HG03135 (cell line): ENCODE data around the gene HP.
"Not testable (repeated sequence)": the region's sequence is repeated elsewhere in the genome, so short reads cannot be mapped to it uniquely, and the experiment has no call there.

Source experiments
- ATAC-seq: cut with Tn5 transposase; IDR thresholded peaks from one replicate; pipeline ENCODE4 v1.9.1; 2021; ENCODE audit warnings: mild to moderate bottlenecking, moderate library complexity; ENCODE audit not compliant: unreplicated experiment

HP gene, protein sequence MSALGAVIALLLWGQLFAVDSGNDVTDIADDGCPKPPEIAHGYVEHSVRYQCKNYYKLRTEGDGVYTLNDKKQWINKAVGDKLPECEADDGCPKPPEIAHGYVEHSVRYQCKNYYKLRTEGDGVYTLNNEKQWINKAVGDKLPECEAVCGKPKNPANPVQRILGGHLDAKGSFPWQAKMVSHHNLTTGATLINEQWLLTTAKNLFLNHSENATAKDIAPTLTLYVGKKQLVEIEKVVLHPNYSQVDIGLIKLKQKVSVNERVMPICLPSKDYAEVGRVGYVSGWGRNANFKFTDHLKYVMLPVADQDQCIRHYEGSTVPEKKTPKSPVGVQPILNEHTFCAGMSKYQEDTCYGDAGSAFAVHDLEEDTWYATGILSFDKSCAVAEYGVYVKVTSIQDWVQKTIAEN

GRCh38 chr16:72054254-72054847 is at the start of gene HP:
Gene HP, plus strand, starts transcription at chr16:72054505. Its CDS starts 148 bp downstream, at chr16:72054653.
- ATAC-seq = not testable (repeated sequence)

GRCh38 chr16:72008065-72008423 is 46.3 kb upstream of the HP start:
- not testable (repeated sequence) for ATAC-seq

DNA sequence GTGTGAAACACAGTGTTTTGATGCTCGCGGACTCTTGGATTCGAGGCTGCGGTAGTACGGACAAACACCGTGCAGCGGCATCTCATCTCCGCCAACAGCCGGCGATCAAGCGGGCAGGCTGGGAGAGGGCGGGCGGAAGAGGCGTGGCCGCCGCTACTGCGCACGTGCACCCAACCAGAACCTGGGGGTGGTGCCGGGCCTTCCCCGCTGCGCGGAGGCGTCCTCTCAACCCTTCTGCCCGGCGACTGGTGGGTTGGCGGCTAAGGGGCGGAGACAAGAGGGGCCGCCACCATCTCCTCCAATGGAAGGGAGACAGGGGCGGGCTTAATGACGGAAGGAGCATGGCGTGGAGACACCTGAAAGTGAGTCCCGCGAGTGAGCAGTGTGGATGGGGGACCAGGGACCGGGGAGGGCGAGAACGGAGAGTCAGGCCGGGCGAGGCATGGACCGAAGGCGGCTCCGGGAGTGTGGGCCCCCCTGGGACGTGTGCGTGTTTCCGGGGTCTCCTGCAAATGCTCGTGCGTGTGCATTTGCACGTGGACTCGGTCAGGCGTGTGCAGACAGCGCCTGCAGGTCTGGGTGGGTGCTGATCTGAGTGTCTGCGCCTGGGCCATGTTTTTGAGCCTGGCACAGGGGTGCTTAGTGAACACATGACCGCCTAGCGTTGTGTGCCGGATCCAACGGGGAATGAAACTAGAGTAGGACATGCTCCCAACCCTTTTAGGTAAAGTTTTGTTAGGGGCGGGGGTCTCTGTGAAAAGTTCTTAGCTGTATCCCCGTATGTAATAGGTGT is 45.7 kb upstream of the HP start, which contains the start of gene DHODH:
DHODH (plus strand) TSS at position 321 of the 793 bp plus-strand sequence; CDS start at position 342, 21 bp downstream.
- ATAC-seq = peak; percentile 99

GRCh38 chr16:72009779-72010178 is 44.5 kb upstream of the HP start:
- ATAC-seq = no peak

DNA sequence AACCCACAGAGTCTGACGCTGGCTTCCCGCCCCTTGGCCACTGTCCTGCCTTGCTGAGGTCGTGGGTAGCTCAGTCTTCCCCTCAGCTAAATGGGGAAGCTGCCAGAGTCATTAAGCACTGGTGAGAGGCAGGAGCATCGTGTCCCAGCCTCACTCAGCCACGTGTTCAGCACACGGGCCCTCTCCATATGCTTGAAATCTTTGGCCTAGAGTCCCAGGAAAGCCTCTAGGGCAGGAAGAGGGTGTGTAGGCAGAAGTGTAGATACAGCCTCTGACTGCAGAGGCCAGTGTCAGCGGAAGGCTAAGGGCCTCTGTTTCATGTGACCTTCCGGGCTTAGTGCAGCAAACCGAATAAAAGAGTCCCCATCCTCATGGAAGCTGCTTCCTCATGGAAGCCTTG is 41.7 kb upstream of the HP start:
- no peak for ATAC-seq

GRCh38 chr16:72013389-72013788 is 40.9 kb upstream of the HP start:
- no peak for ATAC-seq

DNA sequence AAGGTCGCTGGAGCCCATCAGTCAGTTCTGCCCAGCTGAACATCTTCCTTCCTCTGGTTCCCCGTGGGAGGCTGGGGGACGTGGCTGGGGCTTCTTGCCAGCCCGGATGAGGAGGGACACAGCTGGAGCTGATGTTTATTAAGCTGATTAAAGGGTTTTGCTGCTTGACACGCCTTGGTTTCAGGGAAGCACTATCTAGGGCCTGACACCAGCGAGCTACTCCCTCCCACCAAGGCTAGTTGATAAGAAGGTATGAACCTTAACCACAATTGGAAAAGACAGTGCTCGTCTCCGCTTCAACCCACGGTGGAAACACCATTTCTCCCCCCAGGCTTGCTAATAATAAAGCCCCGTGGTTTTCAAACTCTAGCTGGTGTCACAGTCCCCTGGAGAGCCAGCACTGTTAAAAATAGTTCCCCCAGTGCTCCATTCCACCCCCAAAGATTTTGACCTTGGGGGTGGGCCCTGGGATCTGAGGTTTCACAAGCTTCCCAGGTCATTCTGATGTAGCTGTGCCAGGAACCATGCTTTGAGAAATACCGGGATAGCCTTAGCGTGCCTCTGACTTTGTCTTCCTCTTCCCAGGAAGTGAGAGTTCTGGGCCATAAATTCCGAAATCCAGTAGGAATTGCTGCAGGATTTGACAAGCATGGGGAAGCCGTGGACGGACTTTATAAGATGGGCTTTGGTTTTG is 40.3 kb upstream of the HP start:
- ATAC-seq = no peak

- no peak for ATAC-seq
These were observed 39.6 kb upstream of the HP start for GRCh38 chr16:72014675-72015074.

DNA sequence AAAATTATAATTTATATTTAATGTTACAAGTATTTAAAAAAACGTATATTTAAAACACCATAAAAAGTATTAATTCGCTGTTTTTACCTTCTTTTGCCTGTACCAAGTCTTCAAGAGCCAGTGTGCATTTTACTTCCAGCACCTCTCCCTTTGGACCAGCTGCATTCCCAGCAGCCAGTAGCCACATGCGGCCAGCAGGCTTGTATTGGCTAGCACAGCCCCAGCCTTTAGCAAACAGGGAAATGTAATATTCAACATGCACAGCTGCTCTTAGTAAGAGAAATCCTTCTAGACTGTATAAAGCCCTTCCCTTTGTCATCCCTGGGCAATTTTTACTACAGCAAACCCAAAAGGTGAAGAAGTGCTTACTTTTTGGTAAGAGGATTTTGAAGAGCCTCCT is 39.2 kb upstream of the HP start:
- ATAC-seq = no peak

DNA sequence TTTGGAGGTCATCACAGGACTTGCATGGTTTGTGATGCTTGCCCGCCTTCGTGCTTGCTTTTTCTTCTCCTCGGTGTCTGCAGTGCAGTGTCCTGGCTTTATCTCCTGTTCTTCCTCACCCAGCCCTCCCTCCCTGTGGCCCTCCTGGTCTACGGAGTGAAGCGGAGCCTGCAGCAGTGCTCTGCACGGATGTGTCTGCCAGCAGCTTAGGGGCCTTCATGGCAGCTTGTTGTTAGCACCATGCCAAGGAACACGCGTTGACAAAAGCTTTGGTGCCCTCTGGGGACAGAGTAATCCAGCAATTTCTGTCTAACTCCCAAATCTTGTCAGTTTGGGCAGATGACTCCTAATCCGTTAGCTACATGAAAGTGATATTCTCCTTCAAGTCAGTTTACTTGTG is 35.8 kb upstream of the HP start:
- no peak for ATAC-seq

DNA sequence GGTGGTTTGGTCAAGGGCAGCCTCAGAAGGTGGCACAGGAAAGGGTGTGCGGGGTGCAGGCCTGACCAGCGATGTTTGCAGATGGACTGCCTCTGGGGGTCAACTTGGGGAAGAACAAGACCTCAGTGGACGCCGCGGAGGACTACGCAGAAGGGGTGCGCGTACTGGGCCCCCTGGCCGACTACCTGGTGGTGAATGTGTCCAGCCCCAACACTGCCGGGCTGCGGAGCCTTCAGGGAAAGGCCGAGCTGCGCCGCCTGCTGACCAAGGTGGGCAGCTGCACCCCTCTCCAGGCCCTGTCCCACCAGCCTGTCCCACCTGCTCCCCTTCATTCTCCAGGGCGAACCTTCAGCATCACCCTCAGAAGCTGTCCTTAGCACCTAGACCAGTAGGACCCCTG is 33.3 kb upstream of the HP start:
- no peak for ATAC-seq

GRCh38 chr16:72022127-72022526 is 32.2 kb upstream of the HP start:
- ATAC-seq = no peak

DNA sequence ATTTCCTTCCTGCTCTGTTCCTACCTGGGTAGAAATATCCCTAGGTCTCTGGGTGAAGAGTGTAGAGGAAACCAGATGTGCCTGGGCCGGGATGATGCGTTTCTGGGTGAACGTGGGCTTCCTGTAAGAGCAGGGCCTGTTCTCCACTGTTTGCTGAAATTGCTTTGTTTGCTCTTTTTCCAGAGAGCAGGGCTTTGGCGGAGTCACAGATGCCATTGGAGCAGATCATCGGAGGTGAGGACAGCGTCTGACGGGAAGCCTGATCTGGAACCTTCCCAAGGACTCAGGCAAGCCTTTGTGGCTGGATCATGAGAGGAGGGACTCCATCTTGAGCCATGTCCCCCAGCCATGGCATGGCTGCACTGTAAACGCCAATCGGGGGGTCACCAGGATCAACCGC is 30.3 kb upstream of the HP start:
- no peak for ATAC-seq

DNA sequence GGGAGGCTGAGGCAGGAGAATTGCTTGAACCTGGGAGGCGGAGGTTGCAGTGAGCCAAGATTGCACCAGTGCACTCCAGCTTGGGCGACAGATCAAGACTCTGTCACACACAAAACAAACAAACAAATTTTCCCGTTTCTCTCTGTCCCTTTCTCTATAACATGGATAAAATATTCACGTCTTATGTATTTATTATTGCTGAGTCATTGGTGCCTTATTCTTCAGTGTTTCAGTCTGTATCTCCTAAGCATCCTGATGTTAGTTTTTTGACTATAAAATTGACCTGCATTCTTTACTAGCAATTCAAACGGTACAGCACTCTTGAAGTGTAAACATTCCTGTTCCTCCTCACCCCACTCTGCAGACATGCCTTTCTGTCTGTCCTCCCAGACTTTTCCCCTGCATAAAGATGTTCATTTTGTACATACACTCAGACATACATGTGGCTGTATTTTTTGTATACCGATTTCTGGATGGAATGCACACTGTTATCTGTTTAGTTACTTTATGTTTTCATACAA is 29.4 kb upstream of the HP start:
- ATAC-seq = no peak

GRCh38 chr16:72025404-72026114 is 28.7 kb upstream of the HP start:
- ATAC-seq = no peak

DNA sequence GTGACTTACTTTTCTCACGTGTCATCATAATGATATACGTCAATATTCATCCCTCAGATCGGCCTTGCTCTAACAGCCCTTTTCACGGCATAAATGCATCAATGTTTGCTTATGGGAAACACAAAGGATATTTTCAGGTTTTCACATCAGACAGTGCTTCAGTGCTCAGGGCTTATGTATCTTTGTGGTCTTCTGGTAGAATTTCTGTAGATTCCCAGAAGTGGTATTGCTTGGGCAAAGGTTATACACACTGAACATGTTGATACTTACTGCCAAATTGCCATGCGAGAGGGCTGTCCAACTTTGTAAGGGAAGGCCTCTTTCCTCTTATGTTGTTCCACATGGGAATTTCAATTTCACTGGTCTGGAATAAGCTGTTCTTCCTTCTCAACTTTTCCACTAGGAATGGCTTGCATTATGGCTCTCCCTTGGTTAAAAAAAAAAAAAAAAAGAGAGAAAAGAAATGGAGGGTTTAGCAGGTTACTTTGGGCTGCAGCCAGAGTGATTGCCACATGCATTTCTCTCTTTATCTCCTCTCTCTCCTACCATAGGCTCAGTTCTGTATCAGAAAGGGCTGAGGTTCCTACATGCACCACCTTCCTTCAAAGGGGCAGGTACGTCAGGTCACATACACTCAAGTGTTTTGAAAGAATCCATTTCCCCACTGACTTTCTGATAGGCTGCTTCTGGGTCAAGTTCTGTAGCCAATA is 26.5 kb upstream of the HP start:
- no peak for ATAC-seq

GRCh38 chr16:72029567-72030271 is 24.6 kb upstream of the HP start:
- no peak for ATAC-seq

DNA sequence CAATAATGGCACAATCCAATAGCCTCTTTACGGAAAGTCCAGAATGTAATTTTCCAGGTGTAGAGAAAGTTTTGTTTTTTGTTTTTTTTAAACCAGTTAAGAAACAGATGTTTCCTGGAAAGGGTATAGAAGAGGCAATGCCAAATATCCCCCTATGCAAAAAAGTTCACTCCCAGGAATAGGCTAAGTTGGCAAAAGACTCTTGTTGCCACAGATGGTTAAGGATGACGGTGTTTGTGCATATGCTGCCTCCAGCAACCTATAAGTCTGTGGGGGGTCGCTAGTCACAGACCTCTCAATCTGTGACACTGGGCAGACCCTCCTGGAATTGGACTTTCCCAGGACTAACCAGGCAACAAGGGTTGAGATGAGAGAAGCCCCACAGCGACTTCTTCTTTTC is 20.9 kb upstream of the HP start:
- no peak for ATAC-seq

GRCh38 chr16:72036098-72036497 is 18.2 kb upstream of the HP start:
- ATAC-seq = no peak
